WTC11 (cell line): ENCODE results near the gene TRAF2. TPM values are rescaled to one million over a fixed set of nuclear protein-coding genes. Genes with fewer than 3 reads are reported as not detected.

ENCODE experiments used
- ATAC-seq: fragments of 200-7000 bp; cut with Tn5 transposase; 2 replicates; pipeline ENCODE4 v1.10.0; 2021; ENCODE audit warnings: mild to moderate bottlenecking, moderate library complexity
- CTCF ChIA-PET: fragments of 300-600 bp; sonication (Branson Sonifier 250); formaldehyde crosslinking; loops from one replicate; lab custom pipeline; 2021; ENCODE audit warnings: antibody characterized with exemption; lab: Charles Lee
- POLR2A ChIA-PET: fragments of 350-600 bp; sonication (Branson Sonifier 250); formaldehyde crosslinking; loops from one replicate; lab custom pipeline; 2021; ENCODE audit warnings: antibody characterized with exemption; lab: Charles Lee
- DNase-seq: peaks from one replicate; pipeline ENCODE4 v3.0.0; 2021; ENCODE audit warnings: low spot score
- H3K27ac Mint-ChIP-seq: 2 replicates; pipeline ENCODE4 v1.8.0; 2021; ENCODE audit warnings: mixed read lengths
- H3K27me3 Mint-ChIP-seq: 2 replicates; pipeline ENCODE4 v1.8.0; 2021; ENCODE audit warnings: low read depth, mild to moderate bottlenecking, moderate library complexity, mixed read lengths
- H3K36me3 Mint-ChIP-seq: 2 replicates; pipeline ENCODE4 v1.8.0; 2021; ENCODE audit warnings: mixed read lengths
- H3K4me1 Mint-ChIP-seq: 2 replicates; pipeline ENCODE4 v1.8.0; 2022; ENCODE audit warnings: mixed read lengths
- H3K4me3 Mint-ChIP-seq: 2 replicates; pipeline ENCODE4 v1.8.0; 2021; ENCODE audit warnings: mild to moderate bottlenecking, moderate library complexity, mixed read lengths
- H3K9me3 Mint-ChIP-seq: 2 replicates; pipeline ENCODE4 v1.8.0; 2021; ENCODE audit warnings: mixed read lengths
- ATF1 ChIP-seq: sonication (generic); formaldehyde crosslinking; IDR thresholded peaks from 2 replicates; pipeline ENCODE4 v1.8.1; 2023; ENCODE audit warnings: mild to moderate bottlenecking, moderate library complexity, missing genetic modification reagents
- EMX1 ChIP-seq: fragments of 250-450 bp; sonication (Bioruptor Pico); IDR thresholded peaks from 2 replicates; pipeline ENCODE4 v1.8.0; 2021; ENCODE audit warnings: mild to moderate bottlenecking
- FOXJ3 ChIP-seq: sonication (generic); formaldehyde crosslinking; IDR thresholded peaks from 2 replicates; pipeline ENCODE4 v1.9.0; 2021; ENCODE audit warnings: missing genetic modification reagents, mild to moderate bottlenecking, borderline replicate concordance
- HMGA2 ChIP-seq: fragments of 250-450 bp; sonication (Bioruptor Pico); IDR thresholded peaks from 2 replicates; pipeline ENCODE4 v1.4.0; 2021; ENCODE audit warnings: mild to moderate bottlenecking, moderate library complexity
- JAZF1 ChIP-seq: fragments of 250-450 bp; sonication (Bioruptor Pico); IDR thresholded peaks from 2 replicates; pipeline ENCODE4 v1.9.0; 2021; ENCODE audit warnings: moderate library complexity, mild to moderate bottlenecking, inconsistent platforms
- MYBL2 ChIP-seq: sonication (generic); formaldehyde crosslinking; IDR thresholded peaks from 2 replicates; pipeline ENCODE4 v1.8.1; 2023; ENCODE audit warnings: mild to moderate bottlenecking, moderate library complexity, missing genetic modification reagents
- OVOL2 ChIP-seq: fragments of 250-450 bp; sonication (Bioruptor Pico); IDR thresholded peaks from 2 replicates; pipeline ENCODE4 v1.9.0; 2021; ENCODE audit warnings: mild to moderate bottlenecking, borderline replicate concordance
- RELA ChIP-seq: sonication (generic); formaldehyde crosslinking; IDR thresholded peaks from 2 replicates; pipeline ENCODE4 v1.8.1; 2022; ENCODE audit warnings: missing genetic modification reagents, mild to moderate bottlenecking, borderline replicate concordance
- SMAD4 ChIP-seq: sonication (generic); formaldehyde crosslinking; IDR thresholded peaks from 2 replicates; pipeline ENCODE4 v1.8.0; 2022; ENCODE audit warnings: mild to moderate bottlenecking, missing genetic modification reagents
- ZNF138 ChIP-seq: sonication (generic); formaldehyde crosslinking; conservative IDR thresholded peaks from 2 replicates; pipeline ENCODE4 v1.8.1; 2022; ENCODE audit warnings: mild to moderate bottlenecking, moderate library complexity, missing genetic modification reagents
- ZNF232 ChIP-seq: sonication (generic); formaldehyde crosslinking; IDR thresholded peaks from 2 replicates; pipeline ENCODE4 v1.8.0; 2022; ENCODE audit warnings: mild to moderate bottlenecking, missing genetic modification reagents
- ZNF263 ChIP-seq: sonication (generic); formaldehyde crosslinking; IDR thresholded peaks from 2 replicates; pipeline ENCODE4 v1.8.1; 2022; ENCODE audit warnings: low read depth, mild to moderate bottlenecking, moderate library complexity, missing genetic modification reagents
- ZNF423 ChIP-seq: fragments of 250-450 bp; sonication (Bioruptor Pico); IDR thresholded peaks from 2 replicates; pipeline ENCODE4 v2.1.2; 2022; ENCODE audit warnings: mild to moderate bottlenecking, moderate library complexity
- total RNA-seq: library from RNA; stranded (reverse); gene quantifications from 3 replicates; pipeline ENCODE4 v1.2.3, GENCODE V29; 2021
- TF ChIP-seq, protein P1 (sequence below): sonication (generic); formaldehyde crosslinking; IDR thresholded peaks from 2 replicates; pipeline ENCODE4 v1.8.0; 2022; ENCODE audit warnings: mild to moderate bottlenecking, missing genetic modification reagents
- TF ChIP-seq, protein P2 (sequence below): sonication (generic); formaldehyde crosslinking; IDR thresholded peaks from 2 replicates; pipeline ENCODE4 v1.8.0; 2022; ENCODE audit warnings: mild to moderate bottlenecking, missing genetic modification reagents
- TF ChIP-seq, protein P3 (sequence below): sonication (generic); formaldehyde crosslinking; IDR thresholded peaks from 2 replicates; pipeline ENCODE4 v1.8.1; 2022; ENCODE audit warnings: mild to moderate bottlenecking, moderate library complexity, missing genetic modification reagents
- TF ChIP-seq, protein P4 (sequence below): fragments of 250-450 bp; sonication (Bioruptor Pico); IDR thresholded peaks from 2 replicates; pipeline ENCODE4 v1.9.0; 2021; ENCODE audit warnings: mild to moderate bottlenecking, borderline replicate concordance
- TF ChIP-seq, protein P5 (sequence below): sonication (generic); formaldehyde crosslinking; IDR thresholded peaks from 2 replicates; pipeline ENCODE4 v1.8.1; 2023; ENCODE audit warnings: mild to moderate bottlenecking, missing genetic modification reagents
- TF ChIP-seq, protein P6 (sequence below): sonication (generic); formaldehyde crosslinking; IDR thresholded peaks from 2 replicates; pipeline ENCODE4 v1.8.1; 2023; ENCODE audit warnings: mild to moderate bottlenecking, missing genetic modification reagents, moderate library complexity

Gene TRAF2
- total RNA-seq, 1 experiment from 2014 or later = 55.0 TPM

DNA sequence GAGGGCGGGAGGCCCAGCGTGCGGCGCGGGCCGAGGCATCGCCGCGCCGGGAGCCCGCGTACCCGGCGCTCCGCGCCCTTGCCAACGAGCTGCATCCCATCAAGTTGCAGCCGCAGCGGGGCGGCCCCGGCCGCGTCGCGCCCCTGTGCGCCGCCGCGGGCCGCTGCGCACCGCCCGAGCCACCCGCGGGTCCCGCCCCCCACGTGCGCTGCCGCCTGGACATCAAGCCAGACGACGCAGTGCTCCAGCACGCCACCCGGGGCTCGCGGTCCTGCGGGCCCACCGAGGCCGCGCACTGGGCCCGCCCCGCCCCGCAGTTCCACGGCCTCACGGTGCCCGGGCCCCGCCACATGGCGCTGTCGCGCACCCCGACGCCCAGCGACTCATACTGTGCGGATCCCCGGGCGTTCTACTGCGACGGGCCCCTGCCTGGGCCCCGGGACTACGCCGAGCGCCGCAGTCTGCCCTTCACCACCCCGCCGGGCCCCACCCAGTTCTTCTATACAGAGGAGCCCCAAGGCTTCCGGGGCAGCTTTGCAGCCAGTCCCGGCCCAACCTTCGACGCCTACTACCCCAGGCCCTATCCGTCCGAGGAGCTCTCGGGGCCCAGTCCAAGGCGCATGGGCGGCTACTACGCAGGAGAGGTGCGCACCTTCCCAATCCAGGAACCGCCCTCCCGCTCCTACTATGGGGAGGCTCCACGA, 41.4 kb upstream of the TRAF2 start:
- ChIA-PET POLR2A (interaction anchor here (0.5 kb wide), 1 partner anchor 159 kb away, joined by 5 read pairs; no protein-coding TSS in a partner anchor), CTCF (interaction anchor here (0.7 to 5.9 kb wide), 9 partner anchors 23 to 190 kb away, joined by 4 to 64 read pairs (median 8); partner anchors contain the start of genes RABL6, TMEM141 and TRAF2)
- peaks cover 23% of the 10 kb centered on the region for H3K4me1 Mint-ChIP-seq
- H3K9me3 Mint-ChIP-seq = no peaks in the 10 kb centered on the region
- ATAC-seq (no peak), DNase-seq (no peak)
- TF ChIP-seq, protein P1, sequence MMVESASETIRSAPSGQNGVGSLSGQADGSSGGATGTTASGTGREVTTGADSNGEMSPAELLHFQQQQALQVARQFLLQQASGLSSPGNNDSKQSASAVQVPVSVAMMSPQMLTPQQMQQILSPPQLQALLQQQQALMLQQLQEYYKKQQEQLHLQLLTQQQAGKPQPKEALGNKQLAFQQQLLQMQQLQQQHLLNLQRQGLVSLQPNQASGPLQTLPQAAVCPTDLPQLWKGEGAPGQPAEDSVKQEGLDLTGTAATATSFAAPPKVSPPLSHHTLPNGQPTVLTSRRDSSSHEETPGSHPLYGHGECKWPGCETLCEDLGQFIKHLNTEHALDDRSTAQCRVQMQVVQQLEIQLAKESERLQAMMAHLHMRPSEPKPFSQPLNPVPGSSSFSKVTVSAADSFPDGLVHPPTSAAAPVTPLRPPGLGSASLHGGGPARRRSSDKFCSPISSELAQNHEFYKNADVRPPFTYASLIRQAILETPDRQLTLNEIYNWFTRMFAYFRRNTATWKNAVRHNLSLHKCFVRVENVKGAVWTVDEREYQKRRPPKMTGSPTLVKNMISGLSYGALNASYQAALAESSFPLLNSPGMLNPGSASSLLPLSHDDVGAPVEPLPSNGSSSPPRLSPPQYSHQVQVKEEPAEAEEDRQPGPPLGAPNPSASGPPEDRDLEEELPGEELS (CRISPR knock-in tag) = no peak
- TF ChIP-seq, protein P2, sequence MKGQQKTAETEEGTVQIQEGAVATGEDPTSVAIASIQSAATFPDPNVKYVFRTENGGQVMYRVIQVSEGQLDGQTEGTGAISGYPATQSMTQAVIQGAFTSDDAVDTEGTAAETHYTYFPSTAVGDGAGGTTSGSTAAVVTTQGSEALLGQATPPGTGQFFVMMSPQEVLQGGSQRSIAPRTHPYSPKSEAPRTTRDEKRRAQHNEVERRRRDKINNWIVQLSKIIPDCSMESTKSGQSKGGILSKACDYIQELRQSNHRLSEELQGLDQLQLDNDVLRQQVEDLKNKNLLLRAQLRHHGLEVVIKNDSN = no peak
- TF ChIP-seq EMX1 (CRISPR knock-in tag) = no peak
- TF ChIP-seq, protein P3, sequence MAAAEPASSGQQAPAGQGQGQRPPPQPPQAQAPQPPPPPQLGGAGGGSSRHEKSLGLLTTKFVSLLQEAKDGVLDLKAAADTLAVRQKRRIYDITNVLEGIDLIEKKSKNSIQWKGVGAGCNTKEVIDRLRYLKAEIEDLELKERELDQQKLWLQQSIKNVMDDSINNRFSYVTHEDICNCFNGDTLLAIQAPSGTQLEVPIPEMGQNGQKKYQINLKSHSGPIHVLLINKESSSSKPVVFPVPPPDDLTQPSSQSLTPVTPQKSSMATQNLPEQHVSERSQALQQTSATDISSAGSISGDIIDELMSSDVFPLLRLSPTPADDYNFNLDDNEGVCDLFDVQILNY (CRISPR knock-in tag) = no peak
- no peak for TF ChIP-seq ZNF263 (CRISPR knock-in tag)
- no peak for TF ChIP-seq ZNF232
- no peak for TF ChIP-seq JAZF1 (CRISPR knock-in tag)
- TF ChIP-seq ATF1 (CRISPR knock-in tag) = no peak
- TF ChIP-seq OVOL2 (CRISPR knock-in tag) = no peak
- no peak for TF ChIP-seq ZNF423
- no peak for TF ChIP-seq SMAD4 (CRISPR knock-in tag)
- no peak for TF ChIP-seq HMGA2
- no peak for TF ChIP-seq FOXJ3
- TF ChIP-seq ZNF138 = no peak
- TF ChIP-seq, protein P4, sequence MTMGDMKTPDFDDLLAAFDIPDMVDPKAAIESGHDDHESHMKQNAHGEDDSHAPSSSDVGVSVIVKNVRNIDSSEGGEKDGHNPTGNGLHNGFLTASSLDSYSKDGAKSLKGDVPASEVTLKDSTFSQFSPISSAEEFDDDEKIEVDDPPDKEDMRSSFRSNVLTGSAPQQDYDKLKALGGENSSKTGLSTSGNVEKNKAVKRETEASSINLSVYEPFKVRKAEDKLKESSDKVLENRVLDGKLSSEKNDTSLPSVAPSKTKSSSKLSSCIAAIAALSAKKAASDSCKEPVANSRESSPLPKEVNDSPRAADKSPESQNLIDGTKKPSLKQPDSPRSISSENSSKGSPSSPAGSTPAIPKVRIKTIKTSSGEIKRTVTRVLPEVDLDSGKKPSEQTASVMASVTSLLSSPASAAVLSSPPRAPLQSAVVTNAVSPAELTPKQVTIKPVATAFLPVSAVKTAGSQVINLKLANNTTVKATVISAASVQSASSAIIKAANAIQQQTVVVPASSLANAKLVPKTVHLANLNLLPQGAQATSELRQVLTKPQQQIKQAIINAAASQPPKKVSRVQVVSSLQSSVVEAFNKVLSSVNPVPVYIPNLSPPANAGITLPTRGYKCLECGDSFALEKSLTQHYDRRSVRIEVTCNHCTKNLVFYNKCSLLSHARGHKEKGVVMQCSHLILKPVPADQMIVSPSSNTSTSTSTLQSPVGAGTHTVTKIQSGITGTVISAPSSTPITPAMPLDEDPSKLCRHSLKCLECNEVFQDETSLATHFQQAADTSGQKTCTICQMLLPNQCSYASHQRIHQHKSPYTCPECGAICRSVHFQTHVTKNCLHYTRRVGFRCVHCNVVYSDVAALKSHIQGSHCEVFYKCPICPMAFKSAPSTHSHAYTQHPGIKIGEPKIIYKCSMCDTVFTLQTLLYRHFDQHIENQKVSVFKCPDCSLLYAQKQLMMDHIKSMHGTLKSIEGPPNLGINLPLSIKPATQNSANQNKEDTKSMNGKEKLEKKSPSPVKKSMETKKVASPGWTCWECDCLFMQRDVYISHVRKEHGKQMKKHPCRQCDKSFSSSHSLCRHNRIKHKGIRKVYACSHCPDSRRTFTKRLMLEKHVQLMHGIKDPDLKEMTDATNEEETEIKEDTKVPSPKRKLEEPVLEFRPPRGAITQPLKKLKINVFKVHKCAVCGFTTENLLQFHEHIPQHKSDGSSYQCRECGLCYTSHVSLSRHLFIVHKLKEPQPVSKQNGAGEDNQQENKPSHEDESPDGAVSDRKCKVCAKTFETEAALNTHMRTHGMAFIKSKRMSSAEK (CRISPR knock-in tag) = no peak
- TF ChIP-seq, protein P5, sequence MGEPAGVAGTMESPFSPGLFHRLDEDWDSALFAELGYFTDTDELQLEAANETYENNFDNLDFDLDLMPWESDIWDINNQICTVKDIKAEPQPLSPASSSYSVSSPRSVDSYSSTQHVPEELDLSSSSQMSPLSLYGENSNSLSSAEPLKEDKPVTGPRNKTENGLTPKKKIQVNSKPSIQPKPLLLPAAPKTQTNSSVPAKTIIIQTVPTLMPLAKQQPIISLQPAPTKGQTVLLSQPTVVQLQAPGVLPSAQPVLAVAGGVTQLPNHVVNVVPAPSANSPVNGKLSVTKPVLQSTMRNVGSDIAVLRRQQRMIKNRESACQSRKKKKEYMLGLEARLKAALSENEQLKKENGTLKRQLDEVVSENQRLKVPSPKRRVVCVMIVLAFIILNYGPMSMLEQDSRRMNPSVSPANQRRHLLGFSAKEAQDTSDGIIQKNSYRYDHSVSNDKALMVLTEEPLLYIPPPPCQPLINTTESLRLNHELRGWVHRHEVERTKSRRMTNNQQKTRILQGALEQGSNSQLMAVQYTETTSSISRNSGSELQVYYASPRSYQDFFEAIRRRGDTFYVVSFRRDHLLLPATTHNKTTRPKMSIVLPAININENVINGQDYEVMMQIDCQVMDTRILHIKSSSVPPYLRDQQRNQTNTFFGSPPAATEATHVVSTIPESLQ (CRISPR knock-in tag) = no peak
- TF ChIP-seq MYBL2 (CRISPR knock-in tag) = no peak
- no peak for TF ChIP-seq RELA (CRISPR knock-in tag)
- TF ChIP-seq, protein P6, sequence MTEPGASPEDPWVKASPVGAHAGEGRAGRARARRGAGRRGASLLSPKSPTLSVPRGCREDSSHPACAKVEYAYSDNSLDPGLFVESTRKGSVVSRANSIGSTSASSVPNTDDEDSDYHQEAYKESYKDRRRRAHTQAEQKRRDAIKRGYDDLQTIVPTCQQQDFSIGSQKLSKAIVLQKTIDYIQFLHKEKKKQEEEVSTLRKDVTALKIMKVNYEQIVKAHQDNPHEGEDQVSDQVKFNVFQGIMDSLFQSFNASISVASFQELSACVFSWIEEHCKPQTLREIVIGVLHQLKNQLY (CRISPR knock-in tag) = no peak
- H3K27ac Mint-ChIP-seq = no peak overlapping the region
- H3K36me3 Mint-ChIP-seq = no peaks in the 10 kb centered on the region
- H3K4me3 Mint-ChIP-seq = no peak overlapping the region
- peaks cover 3% of the 10 kb centered on the region for H3K27me3 Mint-ChIP-seq
